22Rv1 (cell line): Measurements from ENCODE around the gene RASL12.
A peak's percentile ranks its signal among the peaks of the same experiment; 100 is the strongest.

Experiments used
- ZFX ChIP-seq: fragments of 450-650 bp; IDR thresholded peaks from 2 replicates; pipeline ENCODE4 v1.6.1; 2017; ENCODE audit warnings: antibody characterized with exemption, borderline replicate concordance
- TF ChIP-seq, protein P1 (sequence below): fragments of 450-650 bp; IDR thresholded peaks from 2 replicates; pipeline ENCODE4 v1.5.1; 2017; ENCODE audit warnings: mild to moderate bottlenecking

DNA sequence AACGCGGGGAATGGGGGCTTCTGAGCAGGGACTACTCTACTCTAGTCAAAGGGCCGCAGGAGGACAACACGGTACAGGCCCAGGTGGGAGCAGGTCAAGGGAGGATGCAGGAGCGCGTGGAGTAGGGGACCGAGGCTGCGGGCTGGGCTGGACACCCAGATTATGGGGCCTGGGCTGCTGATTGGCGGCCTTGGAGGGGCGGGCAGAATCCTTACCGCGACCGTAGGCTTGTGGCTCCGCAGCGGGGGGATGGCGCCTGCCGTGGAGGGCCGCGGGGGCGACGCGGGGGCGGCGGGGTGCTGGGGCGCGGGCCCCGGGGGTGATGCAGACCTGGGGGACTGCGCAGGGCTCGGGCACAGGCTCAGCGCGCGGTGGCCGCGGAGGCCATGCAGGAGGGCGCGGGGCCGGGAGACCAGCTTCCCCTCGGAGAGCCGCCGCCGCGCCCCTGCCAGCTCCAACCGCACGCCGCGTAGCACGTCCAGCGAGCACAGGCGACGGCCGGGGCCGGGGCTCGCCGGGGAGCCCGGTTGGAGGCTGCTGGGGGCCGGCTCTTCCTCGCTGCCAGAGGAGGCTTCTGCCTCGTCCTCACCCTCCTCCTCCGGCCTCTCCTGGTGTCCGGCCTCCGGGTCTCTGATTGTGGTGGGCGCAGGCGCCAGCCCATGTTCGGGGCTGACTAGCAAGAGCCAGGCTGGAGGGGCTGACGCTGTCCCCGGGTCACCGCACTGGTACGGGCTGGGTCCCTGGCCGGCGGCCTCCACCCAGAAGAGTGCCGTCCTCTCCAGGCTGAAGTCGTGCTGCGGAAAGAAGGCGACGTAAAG is 34.3 kb upstream of the RASL12 start:
- TF ChIP-seq, protein P1, sequence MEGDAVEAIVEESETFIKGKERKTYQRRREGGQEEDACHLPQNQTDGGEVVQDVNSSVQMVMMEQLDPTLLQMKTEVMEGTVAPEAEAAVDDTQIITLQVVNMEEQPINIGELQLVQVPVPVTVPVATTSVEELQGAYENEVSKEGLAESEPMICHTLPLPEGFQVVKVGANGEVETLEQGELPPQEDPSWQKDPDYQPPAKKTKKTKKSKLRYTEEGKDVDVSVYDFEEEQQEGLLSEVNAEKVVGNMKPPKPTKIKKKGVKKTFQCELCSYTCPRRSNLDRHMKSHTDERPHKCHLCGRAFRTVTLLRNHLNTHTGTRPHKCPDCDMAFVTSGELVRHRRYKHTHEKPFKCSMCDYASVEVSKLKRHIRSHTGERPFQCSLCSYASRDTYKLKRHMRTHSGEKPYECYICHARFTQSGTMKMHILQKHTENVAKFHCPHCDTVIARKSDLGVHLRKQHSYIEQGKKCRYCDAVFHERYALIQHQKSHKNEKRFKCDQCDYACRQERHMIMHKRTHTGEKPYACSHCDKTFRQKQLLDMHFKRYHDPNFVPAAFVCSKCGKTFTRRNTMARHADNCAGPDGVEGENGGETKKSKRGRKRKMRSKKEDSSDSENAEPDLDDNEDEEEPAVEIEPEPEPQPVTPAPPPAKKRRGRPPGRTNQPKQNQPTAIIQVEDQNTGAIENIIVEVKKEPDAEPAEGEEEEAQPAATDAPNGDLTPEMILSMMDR, result peak; percentile 58
- no peak for TF ChIP-seq ZFX
